22Rv1 (cell line): ENCODE measurements around the gene GPD2.

Source experiments
- CTCF ChIP-seq: fragments of 450-650 bp; IDR thresholded peaks from 2 replicates; pipeline ENCODE4 v1.5.1; 2017; ENCODE audit warnings: mild to moderate bottlenecking
- ZFX ChIP-seq: fragments of 450-650 bp; IDR thresholded peaks from 2 replicates; pipeline ENCODE4 v1.6.1; 2017; ENCODE audit warnings: antibody characterized with exemption, borderline replicate concordance

- TF ChIP-seq CTCF (no peak), ZFX (no peak)
These were observed 74.9 kb downstream of the GPD2 start for GRCh38 chr2:156511122-156511521.
